GM12878 (cell line): Measurements from ENCODE around the gene C1QTNF9. TPM values are rescaled to one million over a fixed set of nuclear protein-coding genes. Genes with fewer than 3 reads are reported as not detected.

Source experiments
- ASH2L ChIP-seq: fragments of 300-600, 200-600 bp; sonication (generic); IDR thresholded peaks from 2 replicates; pipeline ENCODE4 v1.6.1; 2017; ENCODE audit warnings: low read depth, mild to moderate bottlenecking, borderline replicate concordance
- BCL3 ChIP-seq: IDR thresholded peaks from 2 replicates; pipeline ENCODE4 v1.6.1; 2011; ENCODE audit warnings: borderline replicate concordance, low read depth, mild to moderate bottlenecking, moderate library complexity, low read length; ENCODE audit not compliant: insufficient read depth, poor library complexity, severe bottlenecking
- CHD2 ChIP-seq: IDR thresholded peaks from 2 replicates; pipeline ENCODE4 v1.6.1; 2011; ENCODE audit warnings: low read depth, low read length, improper control_type of control experiment, borderline replicate concordance
- E2F4 ChIP-seq: IDR thresholded peaks from 2 replicates; pipeline ENCODE4 v1.6.1; 2012; ENCODE audit warnings: low read depth, low read length, improper control_type of control experiment
- E4F1 ChIP-seq: fragments of 450-650 bp; IDR thresholded peaks from 2 replicates; pipeline ENCODE4 v1.6.1; 2018; ENCODE audit warnings: borderline replicate concordance, mild to moderate bottlenecking; ENCODE audit not compliant: partially characterized antibody
- EGR1 ChIP-seq, 2 experiments: IDR thresholded peaks; 1 replicate in 1 of 2; 2 replicates in 1 of 2; pipeline ENCODE4 v1.6.1; 2011 to 2012; ENCODE audit warnings: low read depth in 2 of 2, low read length in 2 of 2, borderline replicate concordance in 1 of 2, mild to moderate bottlenecking in 1 of 2, moderate library complexity in 1 of 2
- GABPA ChIP-seq: IDR thresholded peaks from 2 replicates; pipeline ENCODE4 v1.6.1; 2014; ENCODE audit warnings: antibody characterized with exemption, low read depth, mild to moderate bottlenecking, inconsistent platforms
- HSF1 ChIP-seq: fragments of 150-350 bp; IDR thresholded peaks from 2 replicates; pipeline ENCODE4 v1.6.1; 2014; ENCODE audit warnings: mild to moderate bottlenecking, low read depth, low read length
- JUND ChIP-seq: IDR thresholded peaks from 2 replicates; pipeline ENCODE4 v1.6.1; 2012; ENCODE audit warnings: low read depth, mild to moderate bottlenecking, low read length, improper control_type of control experiment, moderate library complexity
- KLF5 ChIP-seq: fragments of 450-650 bp; IDR thresholded peaks from 2 replicates; pipeline ENCODE4 v1.6.1; 2014; ENCODE audit warnings: mild to moderate bottlenecking; ENCODE audit not compliant: partially characterized antibody
- NFYB ChIP-seq: IDR thresholded peaks from 2 replicates; pipeline ENCODE4 v1.6.1; 2011; ENCODE audit warnings: low read depth, mild to moderate bottlenecking, low read length, improper control_type of control experiment, moderate library complexity; ENCODE audit not compliant: insufficient read depth
- PKNOX1 ChIP-seq: fragments of 450-650 bp; IDR thresholded peaks from 2 replicates; pipeline ENCODE4 v1.6.1; 2016; ENCODE audit warnings: mild to moderate bottlenecking
- RB1 ChIP-seq: fragments of 450-650 bp; formaldehyde crosslinking; IDR thresholded peaks from 2 replicates; pipeline ENCODE4 v1.6.1; 2017; ENCODE audit warnings: mild to moderate bottlenecking, borderline replicate concordance
- SIN3A ChIP-seq: IDR thresholded peaks from 2 replicates; pipeline ENCODE4 v1.6.1; 2012; ENCODE audit warnings: low read depth, low read length, improper control_type of control experiment
- SMC3 ChIP-seq: IDR thresholded peaks from 2 replicates; pipeline ENCODE4 v1.6.1; 2011; ENCODE audit warnings: low read length, improper control_type of control experiment, borderline replicate concordance
- SPI1 ChIP-seq: IDR thresholded peaks from 2 replicates; pipeline ENCODE4 v1.6.1; 2011; ENCODE audit warnings: low read depth, mild to moderate bottlenecking, low read length, moderate library complexity, borderline replicate concordance; ENCODE audit not compliant: insufficient read depth
- ZNF622 ChIP-seq: fragments of 450-650 bp; IDR thresholded peaks from 2 replicates; pipeline ENCODE4 v1.6.1; 2017; ENCODE audit warnings: mild to moderate bottlenecking, inconsistent platforms
- polyA plus RNA-seq, 11 experiments: library from polyadenylated mRNA; depleted of rRNA in 4 of 11; unstranded in 6 of 11; stranded (reverse) in 5 of 11; fragments of >200 nt; fragmentation: Nextera tagmentation in 4 of 11; fragmentation: Illumina TruSeq in 1 of 11; extraction: Ambion mirVana in 4 of 11; extraction: Trizol in 1 of 11; gene quantifications; 1 replicate in 1 of 11; 2 replicates in 10 of 11; pipeline versions ENCODE4 v1.2.1 to v1.2.3, GENCODE V29; 2011 to 2016; ENCODE audit warnings: inconsistent platforms in 2 of 11, missing spikeins in 2 of 11, low read depth in 1 of 11
- total RNA-seq, 4 experiments: library from RNA; depleted of rRNA in 3 of 4; stranded (reverse); fragments of >200 nt in 3 of 4; fragmentation: Illumina TruSeq in 1 of 4; extraction: Trizol in 1 of 4; gene quantifications; 2 replicates each; pipeline versions ENCODE4 v1.2.1 to v1.2.3, GENCODE V29; 2013 to 2021
- TF ChIP-seq, protein P1 (sequence below): fragments of 450-650 bp; IDR thresholded peaks from 2 replicates; pipeline ENCODE4 v1.6.1; 2017; ENCODE audit warnings: antibody characterized with exemption, mild to moderate bottlenecking, moderate library complexity

The C1QTNF9 gene
- total and polyA plus RNA-seq, 10 of the 15 experiments (the other 5 are each of a cell fraction or from before 2014, with no cell fraction given) = not detected

- TF ChIP-seq E4F1 (no peak), E2F4 (no peak), JUND (no peak; the same call in 1 of the 2 replicates), CHD2 (peak; percentile 73; the same call in 1 of the 2 replicates), SPI1 (peak; percentile 66), SIN3A (peak; percentile 72; the same call in 1 of the 2 replicates), ASH2L (no peak), BCL3 (peak; percentile 22), GABPA (0 out of 2 replicates have a peak, but pooled peaks have one; percentile 26), HSF1 (no peak), EGR1 (IDR thresholded peaks at IDR 0.05; ENCODE audit: borderline replicate concordance in 1 of 2, low read depth in 2 of 2, low read length in 2 of 2) (no peak), KLF5 (peak; percentile 66), RB1 (peak; percentile 54; the same call in 1 of the 2 replicates), NFYB (no peak), PKNOX1 (peak; percentile 36), SMC3 (no peak), ZNF622 (no peak)
- TF ChIP-seq, protein P1, sequence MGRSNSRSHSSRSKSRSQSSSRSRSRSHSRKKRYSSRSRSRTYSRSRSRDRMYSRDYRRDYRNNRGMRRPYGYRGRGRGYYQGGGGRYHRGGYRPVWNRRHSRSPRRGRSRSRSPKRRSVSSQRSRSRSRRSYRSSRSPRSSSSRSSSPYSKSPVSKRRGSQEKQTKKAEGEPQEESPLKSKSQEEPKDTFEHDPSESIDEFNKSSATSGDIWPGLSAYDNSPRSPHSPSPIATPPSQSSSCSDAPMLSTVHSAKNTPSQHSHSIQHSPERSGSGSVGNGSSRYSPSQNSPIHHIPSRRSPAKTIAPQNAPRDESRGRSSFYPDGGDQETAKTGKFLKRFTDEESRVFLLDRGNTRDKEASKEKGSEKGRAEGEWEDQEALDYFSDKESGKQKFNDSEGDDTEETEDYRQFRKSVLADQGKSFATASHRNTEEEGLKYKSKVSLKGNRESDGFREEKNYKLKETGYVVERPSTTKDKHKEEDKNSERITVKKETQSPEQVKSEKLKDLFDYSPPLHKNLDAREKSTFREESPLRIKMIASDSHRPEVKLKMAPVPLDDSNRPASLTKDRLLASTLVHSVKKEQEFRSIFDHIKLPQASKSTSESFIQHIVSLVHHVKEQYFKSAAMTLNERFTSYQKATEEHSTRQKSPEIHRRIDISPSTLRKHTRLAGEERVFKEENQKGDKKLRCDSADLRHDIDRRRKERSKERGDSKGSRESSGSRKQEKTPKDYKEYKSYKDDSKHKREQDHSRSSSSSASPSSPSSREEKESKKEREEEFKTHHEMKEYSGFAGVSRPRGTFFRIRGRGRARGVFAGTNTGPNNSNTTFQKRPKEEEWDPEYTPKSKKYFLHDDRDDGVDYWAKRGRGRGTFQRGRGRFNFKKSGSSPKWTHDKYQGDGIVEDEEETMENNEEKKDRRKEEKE = no peak
Measured at GRCh38 chr13:24274452-24275021, 34.8 kb upstream of the C1QTNF9 start (continued).
